ENCODE results near the gene SLC25A51. TPM values are rescaled to one million over a fixed set of nuclear protein-coding genes. Genes with fewer than 3 reads are reported as not detected.
A peak's percentile ranks its signal among the peaks of the same experiment; 100 is the strongest.

The SLC25A51 gene
- total RNA-seq, 1 donor from 2014 or later, result 39.6 TPM

DNA sequence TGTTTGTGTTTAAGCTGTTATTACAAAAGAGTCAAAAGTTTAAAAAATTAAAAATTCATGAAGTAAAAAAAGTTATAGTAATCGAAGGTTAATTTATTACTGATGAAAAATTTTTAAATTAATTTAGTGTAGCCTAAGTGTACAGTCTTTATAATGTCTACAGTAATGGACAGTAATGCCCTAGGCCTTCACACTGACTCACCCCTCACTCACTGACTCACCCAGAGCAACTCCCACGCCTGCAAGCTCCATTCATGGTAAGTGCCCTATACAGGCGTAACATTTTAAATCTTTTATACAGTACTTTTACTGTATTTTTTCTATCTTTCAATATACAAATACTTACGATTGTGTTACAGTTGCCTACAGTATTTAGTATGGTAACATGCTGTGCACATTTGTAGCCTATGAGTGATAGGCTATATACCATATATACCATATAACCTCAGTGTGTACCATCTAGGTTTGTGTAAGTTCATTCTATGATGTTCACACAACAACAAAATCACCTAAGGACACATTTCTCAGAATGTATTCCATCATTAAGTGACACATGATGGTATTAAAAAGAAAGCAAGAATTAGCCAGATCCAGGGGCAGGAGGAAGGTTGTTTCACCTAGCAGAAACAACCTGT, 63.2 kb downstream of the SLC25A51 start:
- DNase-seq (ENCODE audit: low read depth), result peak; percentile 80
- H3K4me3 Mint-ChIP-seq (ENCODE audit: unreplicated experiment), result no peak overlapping the region
- peaks cover 8% of the 10 kb centered on the region for H3K4me1 Mint-ChIP-seq (ENCODE audit: low read depth, unreplicated experiment)
- H3K36me3 Mint-ChIP-seq (ENCODE audit: low read depth, unreplicated experiment), result peaks cover 6% of the 10 kb centered on the region
- no peak for FAIRE-seq
- Histone ChIP-seq H3K4me3 (ENCODE audit: insufficient read depth, low read depth, low read length) (no peak overlapping the region), H3K27ac (ENCODE audit: low read depth, low read length) (peak overlapping the region; percentile 57), H3K4me2 (ENCODE audit: low read length) (peak overlapping the region; percentile 59), H3K9ac (ENCODE audit: low read length) (peak overlapping the region; percentile 13), H3K9me3 (ENCODE audit: insufficient read depth, low read depth, low read length) (no peaks in the 10 kb centered on the region), H3K4me1 (ENCODE audit: insufficient read depth, low read length) (peaks cover 14% of the 10 kb centered on the region), H4K20me1 (ENCODE audit: insufficient read depth, low read length) (no peaks in the 10 kb centered on the region), H2AFZ (ENCODE audit: low read depth, low read length) (no peak overlapping the region), H3K27me3 (ENCODE audit: insufficient read depth, low read length) (no peaks in the 10 kb centered on the region), H3K36me3 (ENCODE audit: insufficient read depth, low read length) (no peaks in the 10 kb centered on the region), H3K79me2 (ENCODE audit: insufficient read depth, low read length) (peaks cover 5% of the 10 kb centered on the region)
- no peak for TF ChIP-seq EZH2 (IDR thresholded peaks at IDR 0.05; ENCODE audit: insufficient read depth, low read length)
- TF ChIP-seq, protein P1, sequence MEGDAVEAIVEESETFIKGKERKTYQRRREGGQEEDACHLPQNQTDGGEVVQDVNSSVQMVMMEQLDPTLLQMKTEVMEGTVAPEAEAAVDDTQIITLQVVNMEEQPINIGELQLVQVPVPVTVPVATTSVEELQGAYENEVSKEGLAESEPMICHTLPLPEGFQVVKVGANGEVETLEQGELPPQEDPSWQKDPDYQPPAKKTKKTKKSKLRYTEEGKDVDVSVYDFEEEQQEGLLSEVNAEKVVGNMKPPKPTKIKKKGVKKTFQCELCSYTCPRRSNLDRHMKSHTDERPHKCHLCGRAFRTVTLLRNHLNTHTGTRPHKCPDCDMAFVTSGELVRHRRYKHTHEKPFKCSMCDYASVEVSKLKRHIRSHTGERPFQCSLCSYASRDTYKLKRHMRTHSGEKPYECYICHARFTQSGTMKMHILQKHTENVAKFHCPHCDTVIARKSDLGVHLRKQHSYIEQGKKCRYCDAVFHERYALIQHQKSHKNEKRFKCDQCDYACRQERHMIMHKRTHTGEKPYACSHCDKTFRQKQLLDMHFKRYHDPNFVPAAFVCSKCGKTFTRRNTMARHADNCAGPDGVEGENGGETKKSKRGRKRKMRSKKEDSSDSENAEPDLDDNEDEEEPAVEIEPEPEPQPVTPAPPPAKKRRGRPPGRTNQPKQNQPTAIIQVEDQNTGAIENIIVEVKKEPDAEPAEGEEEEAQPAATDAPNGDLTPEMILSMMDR (IDR thresholded peaks at IDR 0.05; ENCODE audit: insufficient read depth, low read depth, low read length), result no peak
- H3K9me3 Mint-ChIP-seq (ENCODE audit: unreplicated experiment), result no peaks in the 10 kb centered on the region
- no peaks in the 10 kb centered on the region for H3K27me3 Mint-ChIP-seq (ENCODE audit: low read depth, unreplicated experiment)
- H3K27ac Mint-ChIP-seq (ENCODE audit: unreplicated experiment), result peak overlapping the region; percentile 69

DNA sequence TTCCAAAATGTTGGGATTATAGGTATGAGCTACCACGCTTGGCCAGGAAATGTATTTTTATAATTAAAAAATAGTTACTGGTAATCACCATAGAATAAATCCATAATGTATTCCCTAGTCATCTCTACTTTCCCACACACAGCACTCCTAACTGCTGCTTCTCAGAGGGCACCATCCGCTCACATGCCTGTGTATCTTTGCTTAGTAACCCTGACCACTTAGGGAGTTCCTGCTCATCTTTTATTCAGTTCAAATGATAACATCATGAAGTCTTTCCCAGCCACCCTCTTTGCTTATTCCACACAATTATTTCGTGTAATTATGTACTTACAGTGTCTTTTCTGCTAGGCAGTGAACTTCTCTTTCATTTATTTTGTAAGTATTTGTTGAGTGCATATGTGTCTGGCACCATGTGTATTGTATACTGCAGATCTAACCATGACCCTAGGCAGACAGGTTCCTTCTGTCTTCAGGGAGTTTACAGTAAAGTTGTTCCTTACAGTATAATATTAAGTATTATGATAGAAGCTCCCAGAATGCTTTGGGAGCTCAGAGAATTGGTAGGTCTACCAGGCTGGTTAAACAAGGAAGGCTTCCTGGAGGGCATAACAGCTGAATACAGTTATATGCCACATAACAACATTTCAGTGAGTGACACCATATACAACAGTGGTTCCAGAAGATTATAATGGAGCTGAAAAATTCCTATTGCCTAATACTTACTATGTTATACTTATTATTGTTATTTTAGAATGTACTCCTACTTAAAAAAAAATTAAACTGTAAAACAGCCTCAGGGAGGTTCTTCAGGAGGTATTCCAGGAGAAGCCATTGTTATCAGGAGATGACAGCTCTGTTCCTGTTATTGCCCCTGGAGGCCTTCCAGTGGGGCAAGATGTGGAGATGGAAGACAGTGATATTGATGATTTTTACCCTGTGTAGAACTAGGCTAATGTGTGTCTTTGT, 64.1 kb downstream of the SLC25A51 start:
- Histone ChIP-seq H4K20me1 (ENCODE audit: insufficient read depth, low read length) (no peaks in the 10 kb centered on the region), H3K9me3 (ENCODE audit: insufficient read depth, low read depth, low read length) (no peaks in the 10 kb centered on the region), H2AFZ (ENCODE audit: low read depth, low read length) (no peak overlapping the region), H3K4me1 (ENCODE audit: insufficient read depth, low read length) (peaks cover 14% of the 10 kb centered on the region), H3K9ac (ENCODE audit: low read length) (no peak overlapping the region), H3K27ac (ENCODE audit: low read depth, low read length) (peak overlapping the region; percentile 57), H3K27me3 (ENCODE audit: insufficient read depth, low read length) (no peaks in the 10 kb centered on the region), H3K4me3 (ENCODE audit: insufficient read depth, low read depth, low read length) (no peak overlapping the region), H3K79me2 (ENCODE audit: insufficient read depth, low read length) (peaks cover 5% of the 10 kb centered on the region), H3K36me3 (ENCODE audit: insufficient read depth, low read length) (no peaks in the 10 kb centered on the region), H3K4me2 (ENCODE audit: low read length) (no peak overlapping the region)
- peaks cover 6% of the 10 kb centered on the region for H3K36me3 Mint-ChIP-seq (ENCODE audit: low read depth, unreplicated experiment)
- TF ChIP-seq, protein P1 (IDR thresholded peaks at IDR 0.05; ENCODE audit: insufficient read depth, low read depth, low read length), result no peak
- no peak for TF ChIP-seq EZH2 (IDR thresholded peaks at IDR 0.05; ENCODE audit: insufficient read depth, low read length)
- peaks cover 8% of the 10 kb centered on the region for H3K4me1 Mint-ChIP-seq (ENCODE audit: low read depth, unreplicated experiment)
- peak overlapping the region; percentile 53 for H3K27ac Mint-ChIP-seq (ENCODE audit: unreplicated experiment)
- H3K4me3 Mint-ChIP-seq (ENCODE audit: unreplicated experiment), result no peak overlapping the region
- no peaks in the 10 kb centered on the region for H3K9me3 Mint-ChIP-seq (ENCODE audit: unreplicated experiment)
- FAIRE-seq (no peak), DNase-seq (ENCODE audit: low read depth) (no peak)
- no peaks in the 10 kb centered on the region for H3K27me3 Mint-ChIP-seq (ENCODE audit: low read depth, unreplicated experiment)

Other genes starting within 250 kb of the SLC25A51 start
- 4.2 and 6.2 TPM in 2 replicates for gene TRMT10B, start 150.3 kb downstream of the SLC25A51 start, total RNA-seq
- 24.6 and 30.7 TPM in 2 replicates for gene EXOSC3, start 119.1 kb downstream of the SLC25A51 start, total RNA-seq
- 22.3 and 24.2 TPM in 2 replicates for gene DCAF10, start 103.3 kb downstream of the SLC25A51 start, total RNA-seq
- 53.4 and 54.5 TPM in 2 replicates for gene SHB, start 165.1 kb upstream of the SLC25A51 start, total RNA-seq

Measured in astrocyte (in vitro differentiated cells and primary cell).